ENCODE data around the gene OSBPL10.
A peak's percentile ranks its signal among the peaks of the same experiment; 100 is the strongest.

OSBPL10 gene

GRCh38 chr3:31648286-31648968 lies 332.6 kb downstream of the OSBPL10 start:
- no peak for DNase-seq

DNA sequence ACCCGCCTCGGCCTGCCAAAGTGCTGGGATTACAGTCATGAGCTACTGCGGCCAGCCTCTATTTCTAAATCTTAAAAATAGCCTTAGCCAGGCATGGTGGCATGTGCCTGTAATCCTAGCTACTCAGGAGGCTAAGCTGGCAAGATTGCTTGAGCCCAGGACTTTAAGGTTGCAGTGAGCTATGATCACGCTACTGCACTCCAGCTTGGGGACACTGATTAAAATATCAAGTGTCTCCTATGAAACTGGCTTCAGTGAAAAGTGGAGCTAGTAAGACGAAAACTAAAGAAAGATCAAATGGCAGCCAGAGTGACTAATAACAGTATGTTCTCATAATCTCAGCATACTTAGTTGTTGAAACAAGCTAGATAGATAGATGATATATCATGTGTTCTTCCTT lies 335.8 kb downstream of the OSBPL10 start:
- DNase-seq = no peak

GRCh38 chr3:31639828-31640227 lies 341.2 kb downstream of the OSBPL10 start:
- DNase-seq = no peak

GRCh38 chr3:31636694-31637442 lies 344.2 kb downstream of the OSBPL10 start:
- no peak for DNase-seq

DNA sequence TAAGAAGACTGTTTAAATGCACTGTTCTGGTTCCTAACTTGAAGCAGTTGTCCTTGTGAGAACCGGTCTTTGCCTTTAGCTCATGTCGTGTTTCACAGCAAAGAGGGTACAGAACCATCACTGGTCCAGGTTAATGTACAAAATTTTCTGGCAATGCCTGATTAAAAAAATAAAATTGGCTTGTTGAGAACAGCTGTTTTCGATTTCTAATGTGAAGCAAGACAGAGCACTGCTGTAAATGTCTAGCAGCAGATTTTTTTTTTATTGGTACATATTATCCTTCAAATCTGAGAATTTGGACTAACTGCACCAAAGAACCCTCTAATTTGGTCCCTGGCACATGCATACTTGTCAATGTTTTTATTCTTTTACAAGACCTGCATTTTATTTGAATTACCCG lies 345.0 kb downstream of the OSBPL10 start:
- DNase-seq = no peak

DNA sequence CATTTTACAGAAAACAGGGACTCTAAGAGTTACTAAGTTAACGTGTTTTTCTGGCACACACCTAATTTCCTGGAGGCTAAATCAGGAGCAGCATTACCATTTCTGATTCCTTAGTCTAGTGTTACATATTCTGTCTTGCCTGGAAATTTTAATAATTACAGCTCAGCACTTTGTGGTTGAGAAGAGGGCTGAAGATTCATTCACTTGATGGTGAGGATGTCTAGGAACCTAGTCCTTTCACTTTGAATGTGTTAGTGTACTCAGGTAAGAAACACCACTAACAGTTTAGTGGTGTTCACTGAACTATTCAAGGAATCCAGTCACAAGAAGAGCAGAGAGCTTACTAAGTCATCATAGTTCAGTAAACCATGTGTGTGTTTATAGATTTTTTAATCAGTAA lies 345.5 kb downstream of the OSBPL10 start:
- no peak for DNase-seq

DNA sequence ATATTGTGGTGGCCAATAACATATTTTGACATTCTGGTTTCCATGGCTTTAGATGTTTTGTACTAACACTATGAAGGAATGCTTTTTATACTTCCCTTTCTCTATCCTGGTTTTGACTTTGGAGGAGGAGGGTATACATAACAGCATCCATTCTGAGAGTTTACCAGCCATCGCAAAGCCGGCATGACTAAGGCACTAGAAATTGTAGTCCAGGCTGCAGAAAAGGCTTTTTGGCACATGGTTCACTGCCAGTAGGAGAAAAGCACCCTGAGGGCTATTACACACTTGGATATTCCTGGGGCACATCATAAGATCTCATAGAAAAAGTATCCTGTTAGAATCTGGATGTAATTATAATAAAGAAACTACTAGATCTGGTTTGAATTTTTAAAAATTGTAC lies 346.6 kb downstream of the OSBPL10 start:
- no peak for DNase-seq

DNA sequence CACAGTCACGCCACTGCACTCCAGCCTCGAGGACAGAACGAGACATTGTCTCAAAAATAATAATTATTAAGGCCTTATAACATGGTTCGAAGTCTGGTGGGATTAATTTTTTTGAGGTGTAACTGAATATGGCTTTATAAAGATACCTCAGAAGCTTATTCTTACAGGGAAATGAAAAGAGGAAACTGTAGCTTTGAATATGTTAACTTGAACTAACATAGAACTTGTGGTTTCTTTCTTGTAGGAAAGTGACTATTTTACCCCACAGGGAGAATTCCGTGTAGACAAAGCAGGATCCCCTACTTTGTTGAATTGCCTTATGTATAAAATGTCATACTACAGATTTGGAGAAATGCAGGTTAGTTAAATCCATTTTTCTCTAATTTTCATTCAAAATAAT lies 352.0 kb downstream of the OSBPL10 start:
- DNase-seq = peak; percentile 4 to 50

DNA sequence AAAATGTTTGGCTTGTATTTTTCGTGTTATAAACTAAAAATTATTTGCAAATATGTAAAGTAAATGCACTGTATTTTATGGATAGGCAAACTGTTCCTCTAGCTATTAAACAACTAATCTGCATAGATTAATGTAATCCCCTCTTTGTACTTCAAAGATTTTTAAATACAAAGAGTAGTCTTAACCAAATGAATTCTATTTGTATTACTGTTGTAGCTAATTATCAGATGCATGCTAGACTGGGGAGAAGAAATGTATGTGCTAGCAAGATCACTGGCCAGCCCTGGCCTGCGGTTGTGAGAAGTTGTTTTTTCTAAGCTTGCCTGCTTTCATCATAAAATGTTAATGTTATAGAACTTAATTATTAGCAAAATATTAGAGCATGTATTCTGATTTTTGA lies 355.7 kb downstream of the OSBPL10 start:
- DNase-seq = no peak

DNA sequence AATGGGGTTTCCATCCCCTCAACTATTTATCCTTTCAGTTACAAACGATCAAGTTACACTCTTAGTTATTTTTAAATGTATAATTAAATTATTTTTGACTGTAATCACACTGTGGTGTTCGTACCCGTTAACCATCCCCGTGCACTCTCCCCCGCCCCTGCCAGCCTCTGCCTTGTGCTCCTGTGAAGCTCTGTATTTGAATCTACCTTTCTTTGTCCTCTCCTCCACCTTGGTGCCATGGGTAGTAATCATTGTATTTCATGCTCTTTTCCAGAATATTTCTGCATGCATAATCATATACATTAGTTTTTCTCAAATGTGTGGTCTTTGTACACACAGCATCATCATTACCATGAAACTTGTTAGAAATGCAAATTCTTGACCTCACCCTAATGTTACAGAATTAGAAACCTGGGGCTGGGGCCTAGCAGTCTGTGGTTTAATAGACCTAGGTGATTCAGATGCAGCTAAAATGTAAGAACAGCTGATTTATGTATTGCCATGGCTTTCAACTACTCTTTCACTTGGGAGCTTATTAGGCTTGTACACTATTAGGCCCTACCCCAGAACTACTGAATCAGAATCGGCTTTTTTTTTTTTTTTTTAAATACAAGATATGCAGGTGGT lies 356.9 kb downstream of the OSBPL10 start:
- no peak for DNase-seq

DNA sequence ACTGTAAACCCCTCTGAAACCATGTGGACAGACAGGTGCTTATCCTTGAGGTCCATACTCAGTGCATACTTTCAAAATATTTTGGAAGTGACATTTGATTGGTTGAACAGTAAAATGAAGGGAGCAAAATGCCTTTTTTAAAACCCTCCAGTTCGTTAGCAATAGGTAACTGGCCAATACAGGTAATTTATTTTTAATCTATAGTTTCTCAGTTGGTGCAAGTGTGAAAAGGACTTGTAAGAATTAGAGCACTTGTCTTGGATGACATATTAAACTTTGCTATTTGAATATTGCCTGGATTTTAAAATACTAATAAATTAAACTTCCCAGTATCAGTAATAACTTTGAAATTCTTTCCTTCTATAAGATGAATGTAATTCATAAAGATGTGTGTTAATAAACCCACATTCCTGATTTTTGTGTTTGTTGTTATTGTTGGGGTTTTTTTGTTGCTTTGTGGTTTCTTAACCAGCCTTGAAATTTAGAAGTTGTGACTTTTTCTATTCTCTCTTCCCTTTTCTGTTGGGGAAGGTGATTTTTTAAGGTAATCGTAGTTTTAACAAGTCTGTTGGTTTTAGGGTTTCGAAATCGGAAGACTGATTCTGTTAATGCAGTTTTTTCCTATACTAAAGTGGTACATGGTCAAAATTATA lies 358.3 kb downstream of the OSBPL10 start:
- no peak for DNase-seq

- no peak for DNase-seq
Measured at GRCh38 chr3:31621314-31621713, 359.7 kb downstream of the OSBPL10 start.

DNA sequence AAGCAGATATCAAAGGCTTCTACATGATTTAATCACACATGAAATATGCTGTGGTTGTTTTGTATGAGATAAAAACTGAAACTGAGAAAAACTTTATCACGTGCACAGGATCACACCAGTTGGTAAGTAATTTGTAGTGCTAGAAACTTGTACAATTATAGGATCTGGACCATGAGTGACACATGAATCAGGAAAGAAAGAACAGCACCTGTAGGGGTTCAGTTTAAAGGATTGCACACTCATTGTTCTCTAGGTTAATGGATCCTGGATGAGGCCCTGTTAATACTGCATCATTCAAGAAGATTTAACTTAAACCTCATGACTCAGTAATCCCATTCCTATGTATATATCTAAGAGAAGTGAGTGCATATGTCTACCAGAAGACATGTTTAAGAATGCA lies 360.4 kb downstream of the OSBPL10 start:
- no peak for DNase-seq

DNA sequence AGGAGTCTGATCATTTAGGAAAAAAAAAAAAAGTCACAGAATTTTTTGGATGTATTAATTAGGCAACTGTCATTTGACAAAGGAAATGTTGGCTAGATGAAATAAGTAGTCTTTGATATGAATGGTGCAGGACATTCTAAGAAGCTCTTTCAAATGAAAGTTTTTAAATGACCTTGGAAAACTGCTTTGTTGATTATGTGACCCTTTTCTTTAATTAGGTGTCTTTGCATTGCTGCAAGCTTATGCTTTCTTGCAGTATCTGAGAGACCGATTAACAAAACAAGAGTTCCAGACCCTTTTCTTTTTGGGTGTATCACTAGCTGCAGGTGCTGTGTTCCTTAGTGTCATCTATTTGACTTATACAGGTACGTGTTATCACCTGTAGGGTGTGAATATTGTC lies 364.4 kb downstream of the OSBPL10 start:
- no peak for DNase-seq

GRCh38 chr3:31615071-31615875 lies 365.8 kb downstream of the OSBPL10 start:
- no peak for DNase-seq

DNA sequence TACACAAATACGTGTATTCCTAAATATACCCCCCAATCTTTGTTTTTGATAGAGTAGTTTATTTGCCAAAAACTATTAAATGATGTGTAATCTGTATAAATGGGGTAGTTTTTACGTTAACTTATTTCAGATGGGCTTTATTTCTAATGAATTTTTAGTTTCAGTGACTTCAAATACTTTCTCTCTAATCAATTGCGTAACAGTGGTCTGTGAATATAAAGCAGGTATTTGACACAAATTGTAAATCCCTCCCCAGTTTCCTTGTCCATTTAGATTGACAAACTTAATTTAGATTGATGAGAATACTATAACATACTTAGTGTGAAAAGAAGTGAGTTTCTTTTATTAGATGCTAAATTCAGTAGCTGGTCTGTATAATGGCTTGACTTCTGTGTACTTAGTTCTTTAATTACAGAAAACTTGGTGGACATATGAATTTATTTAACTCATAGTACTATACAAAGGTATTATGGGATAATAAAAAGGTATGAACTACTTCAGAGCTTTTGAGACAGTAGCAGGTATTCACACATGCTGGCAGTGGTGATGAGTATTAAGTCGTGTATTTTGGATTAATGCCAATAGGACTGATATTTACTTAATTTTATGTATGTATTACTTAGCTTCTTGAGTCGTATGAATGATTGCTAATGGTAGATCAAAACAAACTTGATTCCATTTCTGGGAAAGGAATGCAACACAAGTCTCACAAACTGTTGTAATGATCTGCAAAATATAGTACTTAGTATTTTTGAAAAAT lies 366.7 kb downstream of the OSBPL10 start:
- no peak for DNase-seq

GRCh38 chr3:31613654-31614053 lies 367.4 kb downstream of the OSBPL10 start:
- no peak for DNase-seq

GRCh38 chr3:31613177-31613576 lies 367.9 kb downstream of the OSBPL10 start:
- DNase-seq = no peak

All from inflammatory macrophage (primary cell).